ENCODE measurements around the gene FBXO42.

GRCh38 chr1:16199157-16199501 is 153.2 kb downstream of the FBXO42 start:
- TF ChIP-seq CTCF (conservative IDR thresholded peaks at IDR 0.05 in 1 of 2, IDR thresholded peaks at IDR 0.05 in 1 of 2; ENCODE audit: low read depth in 1 of 2, low read length in 2 of 2): no peak
- TF ChIP-seq EZH2 (IDR thresholded peaks at IDR 0.05; ENCODE audit: low read length, missing control alignments): no peak
